ENCODE results near the gene DNM3.

Gene DNM3

GRCh38 chr1:172401477-172401876 is 560.2 kb downstream of the DNM3 start:
- no peak for TF ChIP-seq CTCF (IDR thresholded peaks at IDR 0.05; ENCODE audit: low read depth, low read length, missing control alignments)

GRCh38 chr1:172401892-172402291 is 560.6 kb downstream of the DNM3 start:
- no peak for TF ChIP-seq CTCF (IDR thresholded peaks at IDR 0.05; ENCODE audit: low read depth, low read length, missing control alignments)
- no peak for DNase-seq (ENCODE audit: low read depth)
- H3K4me3 ChIP-seq (ENCODE audit: low read depth, low read length) = no peak overlapping the region

More at GRCh38 chr1:172401477-172401876, 560.2 kb downstream of the DNM3 start:
- DNase-seq (ENCODE audit: low read depth) = no peak
- no peak overlapping the region for H3K4me3 ChIP-seq (ENCODE audit: low read depth, low read length)

- no peak for TF ChIP-seq CTCF (IDR thresholded peaks at IDR 0.05; ENCODE audit: low read depth, low read length, missing control alignments)
Observed at GRCh38 chr1:172402878-172403569, 561.7 kb downstream of the DNM3 start.

GRCh38 chr1:172404121-172404520 is 562.8 kb downstream of the DNM3 start:
- no peak overlapping the region for H3K4me3 ChIP-seq (ENCODE audit: low read depth, low read length)
- TF ChIP-seq CTCF (IDR thresholded peaks at IDR 0.05; ENCODE audit: low read depth, low read length, missing control alignments) = no peak
- DNase-seq (ENCODE audit: low read depth) = no peak

More at GRCh38 chr1:172402878-172403569, 561.7 kb downstream of the DNM3 start:
- H3K4me3 ChIP-seq (ENCODE audit: low read depth, low read length) = no peak overlapping the region
- DNase-seq (ENCODE audit: low read depth) = no peak

- TF ChIP-seq CTCF (IDR thresholded peaks at IDR 0.05; ENCODE audit: low read depth, low read length, missing control alignments) = no peak
- DNase-seq (ENCODE audit: low read depth) = no peak
- H3K4me3 ChIP-seq (ENCODE audit: low read depth, low read length) = no peak overlapping the region
Observed at GRCh38 chr1:172405912-172406311, 564.6 kb downstream of the DNM3 start.

- TF ChIP-seq CTCF (IDR thresholded peaks at IDR 0.05; ENCODE audit: low read depth, low read length, missing control alignments) = no peak
- no peak overlapping the region for H3K4me3 ChIP-seq (ENCODE audit: low read depth, low read length)
- no peak for DNase-seq (ENCODE audit: low read depth)
Observed at GRCh38 chr1:172406968-172407367, 565.7 kb downstream of the DNM3 start.

- no peak overlapping the region for H3K4me3 ChIP-seq (ENCODE audit: low read depth, low read length)
- DNase-seq (ENCODE audit: low read depth) = no peak
- TF ChIP-seq CTCF (IDR thresholded peaks at IDR 0.05; ENCODE audit: low read depth, low read length, missing control alignments) = no peak
Observed at GRCh38 chr1:172408958-172409357, 567.7 kb downstream of the DNM3 start.
